Fibroblast of pulmonary artery (primary cell): ENCODE measurements around the gene GSTA4.

Experiments
- DNase-seq: peaks from one replicate; pipeline ENCODE4 v3.0.0-alpha.2; 2010; ENCODE audit warnings: low read depth
- H3K4me3 ChIP-seq: replicated peaks from 2 replicates; pipeline ENCODE4 v1.5.1; 2011; ENCODE audit warnings: low read depth, mild to moderate bottlenecking, control low read depth, low read length, moderate library complexity
- CTCF ChIP-seq: IDR thresholded peaks from 2 replicates; pipeline ENCODE4 v1.5.1; 2011; ENCODE audit warnings: mild to moderate bottlenecking, control low read depth, low read length, inconsistent platforms; ENCODE audit errors: missing control alignments

The GSTA4 gene

DNA sequence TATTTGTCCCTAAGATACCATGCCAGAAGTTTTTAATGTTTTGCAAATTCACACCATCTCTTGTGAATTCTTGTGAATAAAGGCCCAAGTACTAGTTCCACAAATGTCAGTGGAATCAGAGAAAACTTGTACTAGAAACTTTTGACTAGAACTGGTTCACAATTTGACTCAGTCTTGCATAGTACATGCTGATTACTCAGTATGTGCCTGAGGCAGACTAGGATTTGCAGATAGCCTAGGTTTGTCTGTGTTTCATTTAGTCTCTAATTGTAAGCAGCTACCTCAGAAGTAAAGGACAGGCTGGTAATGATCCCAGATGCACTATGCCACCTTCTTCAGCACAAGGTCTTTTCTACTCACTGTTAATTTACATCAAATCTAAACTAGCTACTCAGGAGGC, 34.2 kb upstream of the GSTA4 start:
- H3K4me3 ChIP-seq = no peak overlapping the region
- no peak for DNase-seq
- no peak for TF ChIP-seq CTCF

- no peak for TF ChIP-seq CTCF
- DNase-seq = no peak
- no peak overlapping the region for H3K4me3 ChIP-seq
Observed at GRCh38 chr6:53028467-53028866, 33.4 kb upstream of the GSTA4 start.

DNA sequence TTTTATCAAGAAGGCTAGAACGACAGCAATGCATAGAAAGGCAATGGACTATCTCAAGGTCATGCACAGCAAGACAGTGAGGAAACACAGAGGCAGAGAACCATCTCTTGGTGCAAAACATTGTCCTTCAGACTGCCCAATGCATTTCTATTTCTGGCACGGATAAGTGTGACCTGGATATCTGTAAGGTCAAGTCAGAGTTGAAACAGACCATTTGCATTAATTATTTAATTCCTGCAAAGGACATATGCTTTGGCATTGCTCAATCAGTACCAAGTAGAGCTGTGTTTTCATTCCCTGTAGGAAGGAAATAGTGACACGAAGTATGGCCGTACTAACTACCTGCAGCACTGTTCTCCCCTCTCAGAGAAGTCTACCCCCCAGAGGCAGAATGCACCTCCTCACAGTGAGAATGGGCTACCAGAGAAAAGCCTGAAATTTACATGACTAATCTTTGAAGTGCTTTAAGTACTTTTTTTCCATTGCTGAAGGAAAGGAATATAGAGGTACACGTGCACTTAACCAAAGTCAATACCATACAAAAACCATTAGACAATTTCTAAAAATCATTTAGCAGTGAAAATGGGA, 32.1 kb upstream of the GSTA4 start:
- no peak for DNase-seq
- H3K4me3 ChIP-seq = no peak overlapping the region
- no peak for TF ChIP-seq CTCF

DNA sequence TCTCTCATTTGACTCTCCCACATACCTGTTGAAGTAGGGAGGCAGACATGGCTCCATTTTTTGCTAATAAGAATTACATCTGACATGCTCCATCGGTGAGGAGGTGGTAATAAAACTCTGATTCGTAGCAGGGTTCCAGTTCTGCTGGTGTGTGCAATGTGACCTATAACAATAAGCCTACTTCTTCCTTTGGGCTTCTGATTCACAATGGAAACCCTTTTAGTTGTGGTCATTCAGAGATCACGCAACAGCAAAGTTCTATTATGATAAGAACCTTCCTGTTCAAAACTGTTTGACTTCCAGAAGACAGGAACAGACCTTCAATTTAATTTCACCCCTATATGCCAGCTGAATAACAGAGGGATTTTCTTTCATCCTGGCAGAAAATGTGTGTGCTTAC, 31.4 kb upstream of the GSTA4 start:
- no peak overlapping the region for H3K4me3 ChIP-seq
- no peak for TF ChIP-seq CTCF
- DNase-seq = no peak

DNA sequence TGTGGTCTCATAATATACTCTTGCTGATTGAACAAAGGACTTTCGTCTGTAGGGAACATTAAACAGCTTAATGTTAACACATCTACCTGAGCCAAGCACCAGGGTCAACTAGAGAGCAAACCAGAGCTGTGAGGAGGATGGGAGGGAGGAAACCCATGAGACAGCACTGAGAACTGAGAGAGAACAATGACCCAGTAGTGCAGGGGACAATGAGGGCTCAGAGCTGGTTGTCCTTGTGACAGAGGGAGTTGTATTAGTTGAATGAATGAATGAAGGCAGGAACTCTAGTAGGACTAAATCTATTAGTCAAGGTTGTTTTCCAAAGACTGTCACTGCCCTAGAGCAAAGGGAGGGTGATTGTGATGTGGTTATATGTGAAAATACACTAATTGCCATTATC, 28.2 kb upstream of the GSTA4 start:
- no peak for TF ChIP-seq CTCF
- H3K4me3 ChIP-seq = no peak overlapping the region
- DNase-seq = no peak

- H3K4me3 ChIP-seq = no peak overlapping the region
- TF ChIP-seq CTCF = no peak
- peak; percentile 92 for DNase-seq
Observed at GRCh38 chr6:53020005-53020744, 25.1 kb upstream of the GSTA4 start.

- no peak overlapping the region for H3K4me3 ChIP-seq
- no peak for DNase-seq
- TF ChIP-seq CTCF = no peak
Observed at GRCh38 chr6:53018446-53018845, 23.4 kb upstream of the GSTA4 start.
